ENCODE measurements around the gene FOXN3.

DNA sequence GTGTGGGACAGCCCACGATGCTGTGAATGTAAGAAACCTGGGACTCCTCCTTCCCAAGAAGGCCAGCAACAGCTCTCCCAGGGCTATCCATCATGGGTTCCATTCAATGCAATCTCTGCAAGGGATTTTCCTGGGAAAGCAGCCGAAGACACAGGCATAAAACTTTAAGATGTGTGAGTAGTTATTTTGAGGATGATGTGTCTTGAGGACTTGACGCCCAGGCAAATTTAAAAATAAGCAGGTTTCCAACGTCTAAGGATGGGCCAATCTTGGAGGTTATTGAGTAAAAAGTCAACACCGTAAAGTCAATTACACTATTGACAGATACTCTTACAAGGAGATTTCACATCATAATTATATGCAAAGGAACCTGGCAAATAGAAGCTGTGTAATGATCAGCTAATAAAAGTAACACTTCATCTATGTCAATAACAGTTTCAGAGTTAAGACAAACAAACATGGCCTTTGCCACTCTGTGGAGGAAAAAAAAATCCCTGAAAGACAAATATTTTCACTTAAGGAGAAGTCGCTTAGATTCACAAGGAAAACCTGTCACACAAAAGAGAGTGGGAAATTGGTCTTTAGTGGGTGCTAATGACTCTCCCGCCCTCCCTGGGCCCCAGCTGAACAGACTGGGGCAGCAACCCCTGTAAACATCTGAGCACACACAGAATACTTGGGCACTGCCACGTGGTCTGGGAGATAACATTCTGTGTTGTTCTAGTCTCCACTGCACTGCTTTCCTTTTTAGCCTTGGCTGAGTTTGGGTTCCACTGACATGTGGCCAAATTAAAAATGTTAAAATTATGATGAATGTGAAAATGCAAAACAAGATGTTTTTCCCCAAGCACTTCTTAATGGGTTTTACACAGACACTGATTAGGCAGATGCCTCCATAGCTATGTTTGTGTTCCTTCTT, 240.9 kb downstream of the FOXN3 start:
- TF ChIP-seq, protein P1, sequence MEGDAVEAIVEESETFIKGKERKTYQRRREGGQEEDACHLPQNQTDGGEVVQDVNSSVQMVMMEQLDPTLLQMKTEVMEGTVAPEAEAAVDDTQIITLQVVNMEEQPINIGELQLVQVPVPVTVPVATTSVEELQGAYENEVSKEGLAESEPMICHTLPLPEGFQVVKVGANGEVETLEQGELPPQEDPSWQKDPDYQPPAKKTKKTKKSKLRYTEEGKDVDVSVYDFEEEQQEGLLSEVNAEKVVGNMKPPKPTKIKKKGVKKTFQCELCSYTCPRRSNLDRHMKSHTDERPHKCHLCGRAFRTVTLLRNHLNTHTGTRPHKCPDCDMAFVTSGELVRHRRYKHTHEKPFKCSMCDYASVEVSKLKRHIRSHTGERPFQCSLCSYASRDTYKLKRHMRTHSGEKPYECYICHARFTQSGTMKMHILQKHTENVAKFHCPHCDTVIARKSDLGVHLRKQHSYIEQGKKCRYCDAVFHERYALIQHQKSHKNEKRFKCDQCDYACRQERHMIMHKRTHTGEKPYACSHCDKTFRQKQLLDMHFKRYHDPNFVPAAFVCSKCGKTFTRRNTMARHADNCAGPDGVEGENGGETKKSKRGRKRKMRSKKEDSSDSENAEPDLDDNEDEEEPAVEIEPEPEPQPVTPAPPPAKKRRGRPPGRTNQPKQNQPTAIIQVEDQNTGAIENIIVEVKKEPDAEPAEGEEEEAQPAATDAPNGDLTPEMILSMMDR (conservative IDR thresholded peaks at IDR 0.05; ENCODE audit: low read length) = no peak
- no peak for TF ChIP-seq EZH2phosphoT487 (IDR thresholded peaks at IDR 0.05; ENCODE audit: borderline replicate concordance)
